HEK293 (cell line): ENCODE measurements around the gene KCNIP4.

Experiments
- MZF1 ChIP-seq: fragments of 450-650 bp; formaldehyde crosslinking; IDR thresholded peaks from 2 replicates; pipeline ENCODE4 v1.5.1; 2017; ENCODE audit warnings: missing biosample characterization, missing genetic modification characterization, borderline replicate concordance
- ZBTB48 ChIP-seq: fragments of 450-650 bp; formaldehyde crosslinking; IDR thresholded peaks from 2 replicates; pipeline ENCODE4 v1.5.1; 2016; ENCODE audit warnings: missing biosample characterization, missing genetic modification characterization
- ZFP3 ChIP-seq: fragments of 450-650 bp; formaldehyde crosslinking; IDR thresholded peaks from 2 replicates; pipeline ENCODE4 v1.5.1; 2016; ENCODE audit warnings: low read depth, missing biosample characterization, missing genetic modification characterization
- ZNF174 ChIP-seq: fragments of 450-650 bp; formaldehyde crosslinking; IDR thresholded peaks from 2 replicates; pipeline ENCODE4 v1.5.0; 2017; ENCODE audit warnings: missing biosample characterization, mild to moderate bottlenecking, missing genetic modification characterization
- ZNF24 ChIP-seq: fragments of 450-650 bp; formaldehyde crosslinking; IDR thresholded peaks from 2 replicates; pipeline ENCODE4 v1.5.1; 2016; ENCODE audit warnings: missing biosample characterization, missing genetic modification characterization
- ZNF274 ChIP-seq, 2 experiments: fragments of 200-500 bp in 1 of 2; fragments of 450-650 bp in 1 of 2; sonication (Bioruptor generic) in 1 of 2; formaldehyde crosslinking in 1 of 2; IDR thresholded peaks; 2 replicates each; pipeline versions ENCODE4 v1.5.1 to v1.6.1; 2014 to 2016; ENCODE audit warnings: borderline replicate concordance in 1 of 2, inconsistent platforms in 1 of 2, low read length in 1 of 2, missing biosample characterization in 1 of 2, missing genetic modification characterization in 1 of 2
- ZNF335 ChIP-seq: fragments of 450-650 bp; formaldehyde crosslinking; conservative IDR thresholded peaks from 2 replicates; pipeline ENCODE4 v1.5.1; 2016; ENCODE audit warnings: missing biosample characterization, missing genetic modification characterization
- ZNF830 ChIP-seq: fragments of 450-650 bp; IDR thresholded peaks from 2 replicates; pipeline ENCODE4 v1.5.0; 2018; ENCODE audit warnings: missing biosample characterization, missing genetic modification characterization, low read depth, mild to moderate bottlenecking, moderate library complexity
- TF ChIP-seq, protein P1 (sequence below): fragments of 450-650 bp; formaldehyde crosslinking; IDR thresholded peaks from 2 replicates; pipeline ENCODE4 v1.5.1; 2016; ENCODE audit warnings: missing biosample characterization, missing genetic modification characterization
- TF ChIP-seq, protein P2 (sequence below): sonication (generic); formaldehyde crosslinking; IDR thresholded peaks from 2 replicates; pipeline ENCODE4 v1.8.1; 2022; ENCODE audit warnings: mild to moderate bottlenecking, moderate library complexity, missing genetic modification reagents
- TF ChIP-seq, protein P3 (sequence below): fragments of 450-650 bp; formaldehyde crosslinking; IDR thresholded peaks from 2 replicates; pipeline ENCODE4 v1.5.1; 2016; ENCODE audit warnings: missing biosample characterization, missing genetic modification characterization
- TF ChIP-seq, protein P4 (sequence below): fragments of 450-650 bp; formaldehyde crosslinking; IDR thresholded peaks from 2 replicates; pipeline ENCODE4 v1.5.1; 2017; ENCODE audit warnings: missing biosample characterization, missing genetic modification characterization
- TF ChIP-seq, protein P5 (sequence below): fragments of 450-650 bp; formaldehyde crosslinking; IDR thresholded peaks from 2 replicates; pipeline ENCODE4 v1.5.1; 2016; ENCODE audit warnings: missing biosample characterization, missing genetic modification characterization

DNA sequence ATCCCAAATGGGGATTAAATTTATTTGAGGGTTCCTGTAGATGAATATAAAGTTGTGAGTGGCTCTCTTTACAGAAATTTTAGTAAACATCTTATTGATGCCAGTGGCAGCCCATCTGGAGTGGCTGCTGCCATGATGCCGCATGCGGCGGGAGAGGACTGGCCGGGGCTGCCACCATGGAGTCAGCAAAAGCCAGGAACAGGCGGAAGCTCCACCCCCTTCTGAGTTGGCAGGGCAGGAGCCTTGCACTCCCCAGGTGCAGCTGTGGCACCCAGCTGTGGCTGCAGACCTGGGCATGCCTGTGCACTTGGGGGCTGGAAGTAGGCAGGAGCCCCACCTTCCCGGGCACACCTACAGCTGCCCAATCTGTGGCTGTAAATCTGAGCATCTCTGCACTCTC is 92.3 kb downstream of the KCNIP4 start:
- TF ChIP-seq ZNF274 (IDR thresholded peaks at IDR 0.05; ENCODE audit: low read length) (no peak), ZNF274 (tag by site-specific recombination; IDR thresholded peaks at IDR 0.05; ENCODE audit: borderline replicate concordance) (no peak), ZNF24 (tag by site-specific recombination) (no peak), ZFP3 (tag by site-specific recombination) (no peak), ZBTB48 (tag by site-specific recombination) (no peak), ZNF174 (tag by site-specific recombination) (no peak), ZNF335 (no peak), ZNF830 (tag by site-specific recombination) (no peak), MZF1 (no peak)
- TF ChIP-seq, protein P1, sequence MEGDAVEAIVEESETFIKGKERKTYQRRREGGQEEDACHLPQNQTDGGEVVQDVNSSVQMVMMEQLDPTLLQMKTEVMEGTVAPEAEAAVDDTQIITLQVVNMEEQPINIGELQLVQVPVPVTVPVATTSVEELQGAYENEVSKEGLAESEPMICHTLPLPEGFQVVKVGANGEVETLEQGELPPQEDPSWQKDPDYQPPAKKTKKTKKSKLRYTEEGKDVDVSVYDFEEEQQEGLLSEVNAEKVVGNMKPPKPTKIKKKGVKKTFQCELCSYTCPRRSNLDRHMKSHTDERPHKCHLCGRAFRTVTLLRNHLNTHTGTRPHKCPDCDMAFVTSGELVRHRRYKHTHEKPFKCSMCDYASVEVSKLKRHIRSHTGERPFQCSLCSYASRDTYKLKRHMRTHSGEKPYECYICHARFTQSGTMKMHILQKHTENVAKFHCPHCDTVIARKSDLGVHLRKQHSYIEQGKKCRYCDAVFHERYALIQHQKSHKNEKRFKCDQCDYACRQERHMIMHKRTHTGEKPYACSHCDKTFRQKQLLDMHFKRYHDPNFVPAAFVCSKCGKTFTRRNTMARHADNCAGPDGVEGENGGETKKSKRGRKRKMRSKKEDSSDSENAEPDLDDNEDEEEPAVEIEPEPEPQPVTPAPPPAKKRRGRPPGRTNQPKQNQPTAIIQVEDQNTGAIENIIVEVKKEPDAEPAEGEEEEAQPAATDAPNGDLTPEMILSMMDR (tag by site-specific recombination): no peak
- TF ChIP-seq, protein P2, sequence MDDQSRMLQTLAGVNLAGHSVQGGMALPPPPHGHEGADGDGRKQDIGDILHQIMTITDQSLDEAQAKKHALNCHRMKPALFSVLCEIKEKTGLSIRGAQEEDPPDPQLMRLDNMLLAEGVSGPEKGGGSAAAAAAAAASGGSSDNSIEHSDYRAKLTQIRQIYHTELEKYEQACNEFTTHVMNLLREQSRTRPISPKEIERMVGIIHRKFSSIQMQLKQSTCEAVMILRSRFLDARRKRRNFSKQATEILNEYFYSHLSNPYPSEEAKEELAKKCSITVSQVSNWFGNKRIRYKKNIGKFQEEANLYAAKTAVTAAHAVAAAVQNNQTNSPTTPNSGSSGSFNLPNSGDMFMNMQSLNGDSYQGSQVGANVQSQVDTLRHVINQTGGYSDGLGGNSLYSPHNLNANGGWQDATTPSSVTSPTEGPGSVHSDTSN (CRISPR knock-in tag): no peak
- TF ChIP-seq, protein P3, sequence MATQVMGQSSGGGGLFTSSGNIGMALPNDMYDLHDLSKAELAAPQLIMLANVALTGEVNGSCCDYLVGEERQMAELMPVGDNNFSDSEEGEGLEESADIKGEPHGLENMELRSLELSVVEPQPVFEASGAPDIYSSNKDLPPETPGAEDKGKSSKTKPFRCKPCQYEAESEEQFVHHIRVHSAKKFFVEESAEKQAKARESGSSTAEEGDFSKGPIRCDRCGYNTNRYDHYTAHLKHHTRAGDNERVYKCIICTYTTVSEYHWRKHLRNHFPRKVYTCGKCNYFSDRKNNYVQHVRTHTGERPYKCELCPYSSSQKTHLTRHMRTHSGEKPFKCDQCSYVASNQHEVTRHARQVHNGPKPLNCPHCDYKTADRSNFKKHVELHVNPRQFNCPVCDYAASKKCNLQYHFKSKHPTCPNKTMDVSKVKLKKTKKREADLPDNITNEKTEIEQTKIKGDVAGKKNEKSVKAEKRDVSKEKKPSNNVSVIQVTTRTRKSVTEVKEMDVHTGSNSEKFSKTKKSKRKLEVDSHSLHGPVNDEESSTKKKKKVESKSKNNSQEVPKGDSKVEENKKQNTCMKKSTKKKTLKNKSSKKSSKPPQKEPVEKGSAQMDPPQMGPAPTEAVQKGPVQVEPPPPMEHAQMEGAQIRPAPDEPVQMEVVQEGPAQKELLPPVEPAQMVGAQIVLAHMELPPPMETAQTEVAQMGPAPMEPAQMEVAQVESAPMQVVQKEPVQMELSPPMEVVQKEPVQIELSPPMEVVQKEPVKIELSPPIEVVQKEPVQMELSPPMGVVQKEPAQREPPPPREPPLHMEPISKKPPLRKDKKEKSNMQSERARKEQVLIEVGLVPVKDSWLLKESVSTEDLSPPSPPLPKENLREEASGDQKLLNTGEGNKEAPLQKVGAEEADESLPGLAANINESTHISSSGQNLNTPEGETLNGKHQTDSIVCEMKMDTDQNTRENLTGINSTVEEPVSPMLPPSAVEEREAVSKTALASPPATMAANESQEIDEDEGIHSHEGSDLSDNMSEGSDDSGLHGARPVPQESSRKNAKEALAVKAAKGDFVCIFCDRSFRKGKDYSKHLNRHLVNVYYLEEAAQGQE: no peak
- TF ChIP-seq, protein P4, sequence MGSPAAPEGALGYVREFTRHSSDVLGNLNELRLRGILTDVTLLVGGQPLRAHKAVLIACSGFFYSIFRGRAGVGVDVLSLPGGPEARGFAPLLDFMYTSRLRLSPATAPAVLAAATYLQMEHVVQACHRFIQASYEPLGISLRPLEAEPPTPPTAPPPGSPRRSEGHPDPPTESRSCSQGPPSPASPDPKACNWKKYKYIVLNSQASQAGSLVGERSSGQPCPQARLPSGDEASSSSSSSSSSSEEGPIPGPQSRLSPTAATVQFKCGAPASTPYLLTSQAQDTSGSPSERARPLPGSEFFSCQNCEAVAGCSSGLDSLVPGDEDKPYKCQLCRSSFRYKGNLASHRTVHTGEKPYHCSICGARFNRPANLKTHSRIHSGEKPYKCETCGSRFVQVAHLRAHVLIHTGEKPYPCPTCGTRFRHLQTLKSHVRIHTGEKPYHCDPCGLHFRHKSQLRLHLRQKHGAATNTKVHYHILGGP (tag by site-specific recombination): no peak
- TF ChIP-seq, protein P5, sequence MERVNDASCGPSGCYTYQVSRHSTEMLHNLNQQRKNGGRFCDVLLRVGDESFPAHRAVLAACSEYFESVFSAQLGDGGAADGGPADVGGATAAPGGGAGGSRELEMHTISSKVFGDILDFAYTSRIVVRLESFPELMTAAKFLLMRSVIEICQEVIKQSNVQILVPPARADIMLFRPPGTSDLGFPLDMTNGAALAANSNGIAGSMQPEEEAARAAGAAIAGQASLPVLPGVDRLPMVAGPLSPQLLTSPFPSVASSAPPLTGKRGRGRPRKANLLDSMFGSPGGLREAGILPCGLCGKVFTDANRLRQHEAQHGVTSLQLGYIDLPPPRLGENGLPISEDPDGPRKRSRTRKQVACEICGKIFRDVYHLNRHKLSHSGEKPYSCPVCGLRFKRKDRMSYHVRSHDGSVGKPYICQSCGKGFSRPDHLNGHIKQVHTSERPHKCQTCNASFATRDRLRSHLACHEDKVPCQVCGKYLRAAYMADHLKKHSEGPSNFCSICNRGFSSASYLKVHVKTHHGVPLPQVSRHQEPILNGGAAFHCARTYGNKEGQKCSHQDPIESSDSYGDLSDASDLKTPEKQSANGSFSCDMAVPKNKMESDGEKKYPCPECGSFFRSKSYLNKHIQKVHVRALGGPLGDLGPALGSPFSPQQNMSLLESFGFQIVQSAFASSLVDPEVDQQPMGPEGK (tag by site-specific recombination): no peak
